ENCODE measurements around the gene ZIC2. TPM values are rescaled to one million over a fixed set of nuclear protein-coding genes. Genes with fewer than 3 reads are reported as not detected.

ZIC2 gene
- total RNA-seq (2021; fragmentation: NEBNext Ultra II Directional; extraction: Animal tissue kit (Norgen Biotek cat#: 25700)) (372 and 429 TPM in 2 replicates), polyA plus RNA-seq (2011; rRNA removed) (53.2 and 67.1 TPM in 2 replicates), polyA minus RNA-seq (2011; rRNA and poly(A)+ RNA removed) (32.3 and 40.3 TPM in 2 replicates)
- polyA plus RNA-seq (2011; cell fraction: cytosol; rRNA removed), result 54.3 TPM
- polyA plus RNA-seq (2011; cell fraction: nucleus; rRNA removed), result 212 TPM
- 149 to 263 TPM (median 185 TPM) in 4 replicates for polyA plus RNA-seq (2012, experiment 1 of 2)
- polyA plus RNA-seq (2012, experiment 2 of 2), result 87.1 TPM
- polyA plus RNA-seq (2013, experiment 1 of 2), result 140 TPM
- 134 TPM for polyA plus RNA-seq (2013, experiment 2 of 2)
- 164 TPM for polyA minus RNA-seq (2011; cell fraction: cytosol; rRNA and poly(A)+ RNA removed)
- polyA minus RNA-seq (2011; cell fraction: nucleus; rRNA and poly(A)+ RNA removed), result 103 TPM
- long read RNA-seq, experiment 1, transcript ZIC2-201 (3 exons, 2,983 nt), result major isoform, 27 of 167 reads
- long read RNA-seq, experiment 1, partial matches to known transcripts, result 133 of 167 reads
- long read RNA-seq, experiment 1, other reads (novel, unspliced or antisense), result 6 of 167 reads
- long read RNA-seq, experiment 2, partial matches to known transcripts, result 0 of 2 reads
- long read RNA-seq, experiment 2, other reads (novel, unspliced or antisense), result 2 of 2 reads

- peak within 1 kb of the TSS; percentile 93 for H2BK120ac ChIP-seq (replicated peaks; ENCODE audit: low read depth, low read length)
- no peak within 1 kb of the TSS for H2BK20ac ChIP-seq (ENCODE audit: low read length)
- H3K9me3 ChIP-seq (ENCODE audit: insufficient read depth in 2 of 2, low read depth in 1 of 2, low read length in 1 of 2), result no peaks in the 10 kb centered on the region; a peak in 1 of 4 replicates
- WGBS, 2 experiments (ENCODE audit: extremely low coverage in 1 of 2, insufficient coverage in 1 of 2, insufficient read length in 1 of 2, insufficient replicate concordance in 2 of 2, low coverage in 1 of 2, low lambda C conversion rate in 2 of 2, missing lambda C conversion rate in 1 of 2), result 0% methylated on average over 4 of the region's 41 CpGs; no CpG with 5 or more reads in 1 of the 2 experiments
- H3K9ac ChIP-seq (replicated peaks in 1 of 4; ENCODE audit: extremely low read depth in 1 of 4, low read depth in 3 of 4, low read length in 3 of 4), result peak within 1 kb of the TSS; percentile 80 to 98 (median 86)
- ChIA-PET CTCF (ENCODE audit: partially characterized antibody) (interaction anchor here (1.5 to 2.6 kb wide), 3 partner anchors 9 to 326 kb away, joined by 3 to 11 read pairs (median 3); no protein-coding TSS in a partner anchor), POLR2A (ENCODE audit: partially characterized antibody) (interaction anchor here (0.7 to 11.2 kb wide), 13 partner anchors 11 to 376 kb away, joined by 3 to 145 read pairs (median 4); partner anchors contain the start of genes PCCA and ZIC5)
- peak within 1 kb of the TSS; percentile 50; the same call in 1 of the 2 replicates for H2BK12ac ChIP-seq (ENCODE audit: low read depth, low read length)
- peaks cover 0 to 15% (median 9%) of the 10 kb centered on the region in 4 experiments; a peak in 6 of 7 replicates for H3K4me1 ChIP-seq (replicated peaks in 1 of 4; ENCODE audit: control insufficient read depth in 3 of 4, insufficient read depth in 4 of 4, low read length in 3 of 4)
- H3K23me2 ChIP-seq (ENCODE audit: low read depth, low read length), result peaks cover 30% of the 10 kb centered on the region
- H4K91ac ChIP-seq (replicated peaks; ENCODE audit: insufficient read length, low read length), result peak within 1 kb of the TSS; percentile 83
- H3K56ac ChIP-seq (replicated peaks; ENCODE audit: insufficient read length, low read depth, low read length), result peak within 1 kb of the TSS; percentile 88
- peak within 1 kb of the TSS; percentile 83 to 95 for H3K4me2 ChIP-seq (ENCODE audit: insufficient read depth in 1 of 2, low read depth in 2 of 2, low read length in 2 of 2)
- peak within 1 kb of the TSS; percentile 98 for H4K8ac ChIP-seq (ENCODE audit: extremely low read depth, insufficient read depth, low read length)
- H2BK5ac ChIP-seq (ENCODE audit: low read depth, low read length), result peak within 1 kb of the TSS; percentile 98
- H3K4ac ChIP-seq (replicated peaks; ENCODE audit: insufficient read length, low read depth, low read length), result no peak within 1 kb of the TSS
- H3K4me3 ChIP-seq (ENCODE audit: extremely low read depth in 1 of 4, insufficient read depth in 2 of 4, low read depth in 3 of 4, low read length in 4 of 4), result peak within 1 kb of the TSS; percentile 93 to 96 (median 94)
- no peak within 1 kb of the TSS for H2AFZ ChIP-seq (ENCODE audit: low read length)
- FAIRE-seq (no peak), DNase-seq (ENCODE audit: low read depth in 1 of 2, low spot score in 2 of 2) (no peak)
- H2AK5ac ChIP-seq (ENCODE audit: low read depth, low read length), result 0 out of 2 replicates have a peak within 1 kb of the TSS, but pooled peaks have one; percentile 28
- H2BK15ac ChIP-seq (ENCODE audit: low read length), result no peak within 1 kb of the TSS
- peak within 1 kb of the TSS; percentile 96 for H3K18ac ChIP-seq (ENCODE audit: extremely low read depth, low read length)
- H3K14ac ChIP-seq (ENCODE audit: insufficient read length), result no peak within 1 kb of the TSS
- H4K20me1 ChIP-seq (replicated peaks in 1 of 2; ENCODE audit: control insufficient read depth in 1 of 2, insufficient read depth in 2 of 2, low read length in 2 of 2), result peaks cover 18 to 27% of the 10 kb centered on the region in 2 experiments
- peak within 1 kb of the TSS; percentile 92 for H4K5ac ChIP-seq (ENCODE audit: insufficient read length, low read depth, low read length)
- peaks cover 0 to 11% (median 4%) of the 10 kb centered on the region in 4 experiments; a peak in 3 of 7 replicates for H3K27me3 ChIP-seq (replicated peaks in 1 of 4; ENCODE audit: control insufficient read depth in 3 of 4, extremely low read depth in 1 of 4, insufficient read depth in 3 of 4, low read length in 3 of 4)
- H3K27ac ChIP-seq (ENCODE audit: low read depth, low read length), result peak within 1 kb of the TSS; percentile 94
- TF ChIP-seq EGR1 (IDR thresholded peaks at IDR 0.05; ENCODE audit: borderline replicate concordance, low read depth, low read length) (0 out of 2 replicates have a peak, but pooled peaks have one; percentile 51), JUN (IDR thresholded peaks at IDR 0.05; ENCODE audit: low read depth, low read length) (no peak), RAD21 (IDR thresholded peaks at IDR 0.05 in 1 of 2, conservative IDR thresholded peaks at IDR 0.05 in 1 of 2; ENCODE audit: low read depth in 2 of 2, low read length in 2 of 2) (peak in 1 of 2 experiments; percentile 1; a peak in 1 of 4 replicates), CREB1 (IDR thresholded peaks at IDR 0.05) (peak; percentile 19; the same call in 1 of the 2 replicates), TBP (IDR thresholded peaks at IDR 0.05; ENCODE audit: low read depth, low read length) (0 out of 2 replicates have a peak, but pooled peaks have one; percentile 36), BRCA1 (IDR thresholded peaks at IDR 0.05; ENCODE audit: low read depth, low read length) (no peak), TAF7 (optimal IDR thresholded peaks at IDR 0.05; ENCODE audit: borderline replicate concordance, low read depth, low read length) (peak; percentile 75), JUND (IDR thresholded peaks at IDR 0.05; ENCODE audit: low read length) (no peak), MAX (IDR thresholded peaks at IDR 0.05) (no peak), POLR2A (IDR thresholded peaks at IDR 0.05; ENCODE audit: control extremely low read depth in 1 of 2, low read depth in 2 of 2, low read length in 2 of 2) (peak in 1 of 2 experiments; percentile 8; a peak in 2 of 3 replicates)
- no peak within 1 kb of the TSS for H3K23ac ChIP-seq (ENCODE audit: insufficient read length)
- H3K36me3 ChIP-seq (ENCODE audit: control insufficient read depth in 2 of 4, insufficient read depth in 4 of 4, low read length in 3 of 4), result peaks cover 18 to 45% (median 31%) of the 10 kb centered on the region in 4 experiments; a peak in 6 of 8 replicates
- no peaks in the 10 kb centered on the region; the same call in 1 of the 2 replicates for H3K79me1 ChIP-seq (ENCODE audit: low read depth, low read length)
- peaks cover 21 to 66% of the 10 kb centered on the region in 2 experiments for H3K79me2 ChIP-seq (ENCODE audit: control insufficient read depth in 1 of 2, insufficient read depth in 2 of 2, low read length in 2 of 2)
Observed at GRCh38 chr13:99981735-99982035, at the start of gene ZIC2. Gene ZIC2 (plus strand): TSS chr13:99981784. CDS start chr13:99982065, 281 bp downstream.
